H9 (cell line): ENCODE results near the gene CCDC102A. TPM values are rescaled to one million over a fixed set of nuclear protein-coding genes. Genes with fewer than 3 reads are reported as not detected.

ENCODE experiments used
- DNase-seq: peaks from one replicate; pipeline ENCODE4 v3.0.0-alpha.2; 2017
- H2AFZ ChIP-seq: one replicate; pipeline ENCODE4 v1.6.1; 2013; ENCODE audit warnings: mild to moderate bottlenecking, low read length, control low read depth, moderate library complexity
- H2AK5ac ChIP-seq: 2 replicates; pipeline ENCODE4 v1.6.1; 2013; ENCODE audit warnings: low read length, control low read depth, mixed read lengths; ENCODE audit not compliant: insufficient read length
- H2BK120ac ChIP-seq: one replicate; pipeline ENCODE4 v1.6.1; 2013; ENCODE audit warnings: low read depth, mild to moderate bottlenecking, low read length, control low read depth, inconsistent platforms; ENCODE audit not compliant: poor library complexity, severe bottlenecking
- H2BK12ac ChIP-seq: 2 replicates; pipeline ENCODE4 v1.6.1; 2013; ENCODE audit warnings: low read length, control low read depth, mixed read lengths, low read depth; ENCODE audit not compliant: insufficient read length
- H2BK15ac ChIP-seq: 2 replicates; pipeline ENCODE4 v1.6.1; 2013; ENCODE audit warnings: low read depth, low read length, control low read depth
- H2BK20ac ChIP-seq: one replicate; pipeline ENCODE4 v1.6.1; 2013; ENCODE audit warnings: low read depth, mild to moderate bottlenecking, low read length, control low read depth, inconsistent platforms; ENCODE audit not compliant: poor library complexity, severe bottlenecking
- H2BK5ac ChIP-seq: 2 replicates; pipeline ENCODE4 v1.6.1; 2013; ENCODE audit warnings: low read length, control low read depth, mixed read lengths; ENCODE audit not compliant: insufficient read length
- H3K14ac ChIP-seq: 2 replicates; pipeline ENCODE4 v1.6.1; 2013; ENCODE audit warnings: low read length, control low read depth; ENCODE audit not compliant: insufficient read depth
- H3K18ac ChIP-seq: 2 replicates; pipeline ENCODE4 v1.6.1; 2013; ENCODE audit warnings: low read depth, mild to moderate bottlenecking, mixed read lengths, low read length, control low read depth; ENCODE audit not compliant: insufficient read length
- H3K23ac ChIP-seq: 2 replicates; pipeline ENCODE4 v1.6.1; 2013; ENCODE audit warnings: low read length, control low read depth, mixed read lengths, low read depth; ENCODE audit not compliant: insufficient read length
- H3K23me2 ChIP-seq: 2 replicates; pipeline ENCODE4 v1.6.1; 2013; ENCODE audit warnings: low read depth, mild to moderate bottlenecking, mixed read lengths, low read length, control low read depth; ENCODE audit not compliant: insufficient read length, poor library complexity, severe bottlenecking
- H3K27ac ChIP-seq: 2 replicates; pipeline ENCODE4 v1.5.1; 2013; ENCODE audit warnings: low read length, control low read depth, mixed read lengths, low read depth; ENCODE audit not compliant: insufficient read length
- H3K27me3 ChIP-seq: 2 replicates; pipeline ENCODE4 v1.6.1; 2013; ENCODE audit warnings: low read length, control low read depth, inconsistent platforms; ENCODE audit not compliant: insufficient read depth
- H3K4ac ChIP-seq: 2 replicates; pipeline ENCODE4 v1.6.1; 2013; ENCODE audit warnings: low read depth, mild to moderate bottlenecking, control low read depth, inconsistent platforms, low read length, moderate library complexity
- H3K4me1 ChIP-seq: 2 replicates; pipeline ENCODE4 v1.6.1; 2013; ENCODE audit warnings: low read length, control low read depth, inconsistent platforms; ENCODE audit not compliant: insufficient read depth
- H3K4me2 ChIP-seq: 2 replicates; pipeline ENCODE4 v1.6.1; 2013; ENCODE audit warnings: low read length, control low read depth, mixed read lengths; ENCODE audit not compliant: insufficient read length, insufficient read depth
- H3K56ac ChIP-seq: 2 replicates; pipeline ENCODE4 v1.6.1; 2013; ENCODE audit warnings: low read depth, mild to moderate bottlenecking, mixed read lengths, low read length, control low read depth; ENCODE audit not compliant: insufficient read length
- H3K79me1 ChIP-seq: 2 replicates; pipeline ENCODE4 v1.6.1; 2013; ENCODE audit warnings: low read depth, mild to moderate bottlenecking, moderate library complexity, low read length, control low read depth, inconsistent platforms; ENCODE audit not compliant: insufficient read depth, poor library complexity, severe bottlenecking
- H3K79me2 ChIP-seq: 2 replicates; pipeline ENCODE4 v1.6.1; 2013; ENCODE audit warnings: low read length, control low read depth, inconsistent platforms; ENCODE audit not compliant: insufficient read depth
- H3K9ac ChIP-seq: 2 replicates; pipeline ENCODE4 v1.6.1; 2013; ENCODE audit warnings: low read length, control low read depth, mixed read lengths; ENCODE audit not compliant: insufficient read length; ENCODE audit errors: extremely low read depth
- H3K9me3 ChIP-seq: one replicate; pipeline ENCODE4 v1.6.1; 2013; ENCODE audit warnings: low read depth, low read length, inconsistent platforms; ENCODE audit not compliant: control insufficient read depth
- H3T11ph ChIP-seq: one replicate; pipeline ENCODE4 v1.6.1; 2013; ENCODE audit warnings: mild to moderate bottlenecking, low read length, control low read depth, inconsistent platforms
- H4K20me1 ChIP-seq: one replicate; pipeline ENCODE4 v1.6.1; 2013; ENCODE audit not compliant: control insufficient read depth, insufficient read length, insufficient read depth
- H4K5ac ChIP-seq: 2 replicates; pipeline ENCODE4 v1.6.1; 2013; ENCODE audit warnings: low read depth, mild to moderate bottlenecking, mixed read lengths, low read length, control low read depth; ENCODE audit not compliant: insufficient read length
- H4K8ac ChIP-seq: replicated peaks from 2 replicates; pipeline ENCODE4 v1.6.1; 2013; ENCODE audit warnings: low read length, control low read depth, mixed read lengths, low read depth; ENCODE audit not compliant: insufficient read length
- H4K91ac ChIP-seq: 2 replicates; pipeline ENCODE4 v1.6.1; 2013; ENCODE audit warnings: low read depth, mild to moderate bottlenecking, moderate library complexity, mixed read lengths, low read length, control low read depth; ENCODE audit not compliant: insufficient read length
- H3K27ac Mint-ChIP-seq, 3 experiments: 2 replicates in 2 of 3; 3 replicates in 1 of 3; pipeline ENCODE4 v1.8.0; 2020 to 2021; ENCODE audit warnings: mixed read lengths in 3 of 3, mild to moderate bottlenecking in 1 of 3, moderate library complexity in 1 of 3
- H3K27me3 Mint-ChIP-seq: 2 replicates; pipeline ENCODE4 v1.8.0; 2021; ENCODE audit warnings: low read depth, mild to moderate bottlenecking, moderate library complexity, mixed read lengths
- H3K36me3 Mint-ChIP-seq, 3 experiments: 2 replicates in 2 of 3; 3 replicates in 1 of 3; pipeline ENCODE4 v1.8.0; 2020 to 2021; ENCODE audit warnings: low read depth in 3 of 3, mixed read lengths in 3 of 3; ENCODE audit not compliant: insufficient read depth in 1 of 3
- H3K4me1 Mint-ChIP-seq, 2 experiments: 2 replicates each; pipeline ENCODE4 v1.8.0; 2020; ENCODE audit warnings: mixed read lengths in 2 of 2
- H3K4me3 Mint-ChIP-seq, 2 experiments: 2 replicates in 1 of 2; 3 replicates in 1 of 2; pipeline ENCODE4 v1.8.0; 2020 to 2021; ENCODE audit warnings: mild to moderate bottlenecking in 2 of 2, mixed read lengths in 2 of 2, moderate library complexity in 1 of 2
- H3K9me3 Mint-ChIP-seq, 2 experiments: 2 replicates in 1 of 2; 3 replicates in 1 of 2; pipeline ENCODE4 v1.8.0; 2020; ENCODE audit warnings: mild to moderate bottlenecking in 2 of 2, mixed read lengths in 2 of 2, moderate library complexity in 1 of 2
- WGBS: extraction: QIAGEN DNeasy Blood & Tissue Kit; methylation state at CpG from one replicate; pipeline ENCODE4 v1.1.7; 2013; ENCODE audit warnings: missing lambda C conversion rate, low lambda C conversion rate, mixed read lengths; ENCODE audit not compliant: insufficient read length; ENCODE audit errors: extremely low coverage; 5-methylcytosine and 5-hydroxymethylcytosine counted together
- long read RNA-seq: library from polyadenylated mRNA; unstranded; transcript quantifications from one replicate; pipeline ENCODE4 v2.0.0, GENCODE V29; 2020
- total RNA-seq: library from RNA; stranded (reverse); gene quantifications from 2 replicates; pipeline ENCODE4 v1.2.1, GENCODE V29; 2021
- TF ChIP-seq, protein P1 (sequence below): fragments of 200-600 bp; sonication (generic); conservative IDR thresholded peaks from 3 replicates; pipeline ENCODE4 v1.8.0; 2021; ENCODE audit warnings: antibody characterized with exemption, mild to moderate bottlenecking

Gene CCDC102A
- total RNA-seq: 6.6 and 8.2 TPM in 2 replicates
- long read RNA-seq, partial matches to known transcripts: 2 of 7 reads
- long read RNA-seq, other reads (novel, unspliced or antisense): 5 of 7 reads

DNA sequence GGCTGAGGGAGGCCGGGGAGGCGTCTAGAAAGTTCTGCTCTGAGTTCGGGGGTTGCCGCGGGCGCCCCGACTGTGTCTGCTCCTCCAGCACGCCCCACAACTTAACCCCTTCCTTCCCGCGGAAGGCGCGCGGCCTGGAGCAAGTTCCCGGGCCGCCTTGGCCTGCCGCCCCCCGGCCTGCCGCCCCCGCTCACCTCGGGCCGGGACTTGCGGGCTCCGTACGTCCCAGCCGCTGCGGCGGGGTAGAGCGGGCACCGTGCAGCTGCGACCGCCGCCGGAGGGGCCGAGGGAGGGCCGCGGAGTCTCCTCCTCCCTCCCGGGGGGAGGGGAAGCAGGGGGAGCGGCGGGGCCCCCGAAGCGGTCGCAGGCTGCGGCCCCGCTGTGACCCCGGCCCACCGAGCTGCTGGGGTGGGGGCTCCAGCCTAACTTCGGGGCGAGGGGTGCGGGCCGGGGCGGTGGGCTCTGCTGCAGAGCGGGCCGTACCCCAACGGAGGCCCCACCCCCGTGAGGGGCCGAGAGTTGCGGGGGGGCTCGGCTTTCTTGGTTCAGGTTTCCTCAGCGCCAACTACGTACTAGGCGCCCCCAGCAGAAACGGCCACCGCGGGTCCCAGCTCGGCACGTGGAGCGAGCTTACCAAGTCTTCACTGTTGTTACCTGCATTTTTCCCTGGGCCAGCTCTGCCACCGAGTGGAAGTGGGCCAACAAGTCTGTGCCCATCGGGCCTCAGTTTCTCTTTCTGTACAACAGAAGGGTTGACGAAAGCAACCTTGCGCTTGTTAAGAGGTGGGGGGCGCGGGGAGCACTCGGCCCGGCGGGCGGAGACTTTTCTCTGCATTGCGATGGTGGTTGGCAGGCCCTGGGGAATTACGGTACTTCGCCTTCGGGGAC lies at the start of gene CCDC102A:
TSS of gene CCDC102A (minus strand) at position 266 of the 888 bp plus-strand sequence. CDS start 7,394 bp downstream, outside the sequence.
- H3K23ac ChIP-seq: no peak within 1 kb of the TSS
- Mint-ChIP-seq H3K4me1 (peaks cover 49% of the 10 kb centered on the region in 2 experiments), H3K27me3 (peaks cover 31% of the 10 kb centered on the region), H3K36me3 (peaks cover 9 to 16% (median 16%) of the 10 kb centered on the region in 3 experiments; a peak in 6 of 7 replicates), H3K4me3 (peak within 1 kb of the TSS; percentile 73 to 83), H3K27ac (peak within 1 kb of the TSS; percentile 73 to 93 (median 86); a peak in 5 of 7 replicates), H3K9me3 (no peaks in the 10 kb centered on the region)
- H3K4me2 ChIP-seq: peak within 1 kb of the TSS; percentile 71
- H3K23me2 ChIP-seq: peaks cover 4% of the 10 kb centered on the region
- DNase-seq: peak; percentile 57
- H4K8ac ChIP-seq: no peak within 1 kb of the TSS
- H3K4ac ChIP-seq: no peak within 1 kb of the TSS
- no peaks in the 10 kb centered on the region for H3K79me2 ChIP-seq
- no peak within 1 kb of the TSS for H2BK12ac ChIP-seq
- H2AFZ ChIP-seq: no peak within 1 kb of the TSS
- no peak within 1 kb of the TSS for H4K91ac ChIP-seq
- no peak within 1 kb of the TSS for H2BK120ac ChIP-seq
- no peaks in the 10 kb centered on the region for H3K79me1 ChIP-seq
- H4K20me1 ChIP-seq: no peaks in the 10 kb centered on the region
- H3K27ac ChIP-seq: no peak within 1 kb of the TSS
- H2AK5ac ChIP-seq: no peak within 1 kb of the TSS
- H3T11ph ChIP-seq: no peak within 1 kb of the TSS
- peak within 1 kb of the TSS; percentile 82; the same call in 1 of the 2 replicates for H3K14ac ChIP-seq
- H3K27me3 ChIP-seq: no peaks in the 10 kb centered on the region; the same call in 1 of the 2 replicates
- H2BK20ac ChIP-seq: no peak within 1 kb of the TSS
- no peaks in the 10 kb centered on the region for H3K9me3 ChIP-seq
- H3K4me1 ChIP-seq: peaks cover 10% of the 10 kb centered on the region; the same call in 1 of the 2 replicates
- TF ChIP-seq, protein P1, sequence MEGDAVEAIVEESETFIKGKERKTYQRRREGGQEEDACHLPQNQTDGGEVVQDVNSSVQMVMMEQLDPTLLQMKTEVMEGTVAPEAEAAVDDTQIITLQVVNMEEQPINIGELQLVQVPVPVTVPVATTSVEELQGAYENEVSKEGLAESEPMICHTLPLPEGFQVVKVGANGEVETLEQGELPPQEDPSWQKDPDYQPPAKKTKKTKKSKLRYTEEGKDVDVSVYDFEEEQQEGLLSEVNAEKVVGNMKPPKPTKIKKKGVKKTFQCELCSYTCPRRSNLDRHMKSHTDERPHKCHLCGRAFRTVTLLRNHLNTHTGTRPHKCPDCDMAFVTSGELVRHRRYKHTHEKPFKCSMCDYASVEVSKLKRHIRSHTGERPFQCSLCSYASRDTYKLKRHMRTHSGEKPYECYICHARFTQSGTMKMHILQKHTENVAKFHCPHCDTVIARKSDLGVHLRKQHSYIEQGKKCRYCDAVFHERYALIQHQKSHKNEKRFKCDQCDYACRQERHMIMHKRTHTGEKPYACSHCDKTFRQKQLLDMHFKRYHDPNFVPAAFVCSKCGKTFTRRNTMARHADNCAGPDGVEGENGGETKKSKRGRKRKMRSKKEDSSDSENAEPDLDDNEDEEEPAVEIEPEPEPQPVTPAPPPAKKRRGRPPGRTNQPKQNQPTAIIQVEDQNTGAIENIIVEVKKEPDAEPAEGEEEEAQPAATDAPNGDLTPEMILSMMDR: no peak
- H2BK5ac ChIP-seq: no peak within 1 kb of the TSS
- no CpG with 5 or more reads among the region's 81 CpGs for WGBS
- H3K9ac ChIP-seq: peak within 1 kb of the TSS; percentile 66
- no peak within 1 kb of the TSS for H3K56ac ChIP-seq
- H3K18ac ChIP-seq: peak within 1 kb of the TSS; percentile 80
- no peak within 1 kb of the TSS for H4K5ac ChIP-seq
- H2BK15ac ChIP-seq: no peak within 1 kb of the TSS
